Cardiac muscle cell (in vitro differentiated cells and primary cell): ENCODE results near the gene PDCD11. TPM values are rescaled to one million over a fixed set of nuclear protein-coding genes. Genes with fewer than 3 reads are reported as not detected.

Source experiments
- DNase-seq, 2 donors: peaks; one replicate each; pipeline versions ENCODE4 v3.0.0 to v3.0.0-alpha.2; 2010 to 2017; ENCODE audit warnings: low read depth in 1 of 2, low spot score in 1 of 2
- H3K27ac ChIP-seq: fragments of 200-600 bp; sonication (generic); 2 replicates; pipeline ENCODE4 v1.5.1; 2016
- H3K27me3 ChIP-seq: fragments of 200-600 bp; sonication (generic); 2 replicates; pipeline ENCODE4 v1.6.0; 2016; ENCODE audit warnings: control low read depth
- H3K36me3 ChIP-seq: fragments of 200-600 bp; sonication (generic); 2 replicates; pipeline ENCODE4 v1.5.1; 2016; ENCODE audit warnings: control low read depth
- H3K4me1 ChIP-seq: fragments of 200-600 bp; sonication (generic); 2 replicates; pipeline ENCODE4 v1.8.1; 2017; ENCODE audit warnings: low read depth, mild to moderate bottlenecking, mixed run types
- H3K4me3 ChIP-seq: fragments of 200-600 bp; sonication (generic); 2 replicates; pipeline ENCODE4 v1.5.1; 2016; ENCODE audit warnings: mild to moderate bottlenecking
- H3K9me3 ChIP-seq: fragments of 200-600 bp; sonication (generic); 2 replicates; pipeline ENCODE4 v1.5.1; 2017; ENCODE audit warnings: low read depth, mild to moderate bottlenecking, control low read depth
- polyA plus RNA-seq: library from polyadenylated mRNA; unstranded; fragments of >200 nt; fragmentation: Nextera tagmentation; extraction: Ambion mirVana; gene quantifications from 2 replicates; pipeline ENCODE4 v1.2.1, GENCODE V29; 2016
- total RNA-seq: library from RNA; depleted of rRNA; stranded (reverse); fragments of >200 nt; gene quantifications from 2 replicates; pipeline ENCODE4 v1.2.3, GENCODE V29; 2016
- TF ChIP-seq, protein P1 (sequence below): IDR thresholded peaks from 2 replicates; pipeline ENCODE4 v1.5.1; 2012; ENCODE audit warnings: low read depth, mild to moderate bottlenecking, low read length

PDCD11 gene
- total and polyA plus RNA-seq, 2 experiments from 2014 or later = 17.9 to 30.3 TPM

DNA sequence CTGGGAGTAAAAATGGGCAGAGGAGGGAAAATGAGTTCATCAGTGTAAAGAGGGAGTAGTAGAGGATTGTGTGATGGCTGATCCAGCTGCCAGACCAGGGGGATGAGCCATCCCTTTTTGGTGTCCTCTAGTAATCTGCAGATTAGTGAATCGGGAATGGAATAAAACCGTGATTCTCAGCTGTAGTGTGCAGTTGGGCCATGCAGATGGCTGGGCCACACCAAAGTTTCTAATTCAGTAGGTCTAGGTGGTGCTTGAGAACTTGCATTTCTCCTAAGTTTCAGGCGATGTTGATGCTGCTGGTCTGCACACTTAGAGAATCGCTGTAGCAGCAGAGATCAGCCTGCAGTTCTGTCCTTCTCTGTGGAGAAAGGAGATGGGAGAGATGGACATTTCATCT, 22.7 kb downstream of the PDCD11 start:
- H3K27me3 ChIP-seq = no peaks in the 10 kb centered on the region
- H3K4me1 ChIP-seq = no peaks in the 10 kb centered on the region
- H3K4me3 ChIP-seq = no peak overlapping the region
- TF ChIP-seq, protein P1, sequence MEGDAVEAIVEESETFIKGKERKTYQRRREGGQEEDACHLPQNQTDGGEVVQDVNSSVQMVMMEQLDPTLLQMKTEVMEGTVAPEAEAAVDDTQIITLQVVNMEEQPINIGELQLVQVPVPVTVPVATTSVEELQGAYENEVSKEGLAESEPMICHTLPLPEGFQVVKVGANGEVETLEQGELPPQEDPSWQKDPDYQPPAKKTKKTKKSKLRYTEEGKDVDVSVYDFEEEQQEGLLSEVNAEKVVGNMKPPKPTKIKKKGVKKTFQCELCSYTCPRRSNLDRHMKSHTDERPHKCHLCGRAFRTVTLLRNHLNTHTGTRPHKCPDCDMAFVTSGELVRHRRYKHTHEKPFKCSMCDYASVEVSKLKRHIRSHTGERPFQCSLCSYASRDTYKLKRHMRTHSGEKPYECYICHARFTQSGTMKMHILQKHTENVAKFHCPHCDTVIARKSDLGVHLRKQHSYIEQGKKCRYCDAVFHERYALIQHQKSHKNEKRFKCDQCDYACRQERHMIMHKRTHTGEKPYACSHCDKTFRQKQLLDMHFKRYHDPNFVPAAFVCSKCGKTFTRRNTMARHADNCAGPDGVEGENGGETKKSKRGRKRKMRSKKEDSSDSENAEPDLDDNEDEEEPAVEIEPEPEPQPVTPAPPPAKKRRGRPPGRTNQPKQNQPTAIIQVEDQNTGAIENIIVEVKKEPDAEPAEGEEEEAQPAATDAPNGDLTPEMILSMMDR = no peak
- no peak for DNase-seq
- no peaks in the 10 kb centered on the region for H3K9me3 ChIP-seq
- no peak overlapping the region for H3K27ac ChIP-seq
- peaks cover 75% of the 10 kb centered on the region for H3K36me3 ChIP-seq

DNA sequence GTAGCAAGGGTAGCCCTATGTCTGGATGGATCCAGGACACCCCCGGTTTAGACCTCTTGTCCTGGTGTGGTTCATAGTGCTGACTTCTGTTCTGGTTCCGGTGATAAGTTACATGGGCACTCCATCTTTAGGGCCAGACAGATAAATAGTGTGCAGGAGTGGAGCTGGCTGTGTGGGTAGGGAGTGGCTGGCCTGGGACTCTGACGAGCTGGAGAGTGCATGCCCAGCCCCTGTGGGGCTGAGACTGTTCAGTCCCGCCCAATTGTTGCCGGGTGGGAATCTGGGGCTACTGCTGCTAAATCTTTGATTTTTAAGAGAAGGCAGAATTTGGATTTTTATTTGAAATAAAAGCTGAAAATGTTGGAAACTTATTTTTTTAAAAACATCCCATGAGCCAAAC, 27.3 kb downstream of the PDCD11 start:
- Histone ChIP-seq H3K27ac (no peak overlapping the region), H3K4me1 (no peaks in the 10 kb centered on the region), H3K9me3 (no peaks in the 10 kb centered on the region), H3K4me3 (no peak overlapping the region), H3K36me3 (peaks cover 63% of the 10 kb centered on the region), H3K27me3 (no peaks in the 10 kb centered on the region)
- TF ChIP-seq, protein P1 = no peak
- no peak for DNase-seq

DNA sequence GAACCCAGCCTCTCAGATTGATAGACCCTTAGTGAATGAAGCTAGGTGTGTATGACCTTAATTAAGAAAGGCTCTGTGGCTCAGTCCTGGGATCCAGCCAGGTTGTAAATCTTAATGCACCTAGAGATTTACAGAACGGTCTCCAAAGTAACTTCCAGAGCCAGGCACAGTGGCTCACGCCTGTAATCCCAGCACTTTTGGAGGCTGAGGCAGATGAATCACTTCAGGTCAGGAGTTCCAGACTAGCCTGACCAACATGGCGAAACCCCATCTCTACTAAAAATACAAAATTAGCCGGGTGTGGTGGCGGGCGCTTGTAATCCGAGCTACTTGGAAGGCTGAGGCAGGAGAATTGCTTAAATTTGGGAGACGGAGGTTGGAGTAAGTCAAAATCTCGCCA, 31.4 kb downstream of the PDCD11 start:
- no peaks in the 10 kb centered on the region for H3K4me1 ChIP-seq

DNA sequence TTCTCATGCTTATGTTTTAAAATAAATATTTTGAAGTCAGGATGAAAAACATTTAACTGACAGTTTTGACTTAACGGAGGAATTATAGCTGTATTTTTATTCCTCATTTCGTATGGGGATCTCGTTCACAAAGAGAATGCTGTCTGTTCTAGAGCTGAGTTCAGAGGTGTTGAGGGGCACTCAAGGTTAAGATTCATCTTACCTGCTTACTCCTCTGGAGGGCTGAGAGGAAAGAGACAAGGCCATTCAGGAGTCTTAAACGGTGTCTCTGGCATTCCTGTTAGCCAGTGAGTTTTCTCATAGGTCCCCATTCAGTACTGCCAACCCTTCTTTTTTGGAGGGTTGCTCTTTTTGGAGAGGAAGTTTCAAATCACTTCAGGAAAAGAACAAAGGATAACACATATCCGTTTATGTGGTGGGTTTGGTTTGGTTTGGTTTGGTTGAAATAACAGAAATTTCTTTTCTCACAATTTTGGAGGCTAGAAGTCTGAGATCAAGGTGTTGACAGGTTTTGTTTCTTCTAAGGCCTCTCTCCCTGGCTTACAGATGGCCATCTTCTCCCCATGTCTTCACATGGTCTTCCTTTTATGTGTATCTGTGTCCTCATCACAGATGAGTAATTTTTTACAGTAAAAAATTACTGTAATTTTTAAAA, 32.7 kb downstream of the PDCD11 start:
- no peak for DNase-seq
- TF ChIP-seq, protein P1 = no peak
- H3K9me3 ChIP-seq = no peaks in the 10 kb centered on the region
- peaks cover 52% of the 10 kb centered on the region for H3K36me3 ChIP-seq
- H3K4me1 ChIP-seq = no peaks in the 10 kb centered on the region
- no peaks in the 10 kb centered on the region for H3K27me3 ChIP-seq
- H3K4me3 ChIP-seq = no peak overlapping the region
- no peak overlapping the region for H3K27ac ChIP-seq

More for the DNA sequence above, 31.4 kb downstream of the PDCD11 start:
- no peaks in the 10 kb centered on the region for H3K27me3 ChIP-seq
- no peak overlapping the region for H3K4me3 ChIP-seq
- TF ChIP-seq, protein P1 = no peak
- H3K27ac ChIP-seq = no peak overlapping the region
- no peaks in the 10 kb centered on the region for H3K9me3 ChIP-seq
- H3K36me3 ChIP-seq = peaks cover 57% of the 10 kb centered on the region
- DNase-seq = no peak

DNA sequence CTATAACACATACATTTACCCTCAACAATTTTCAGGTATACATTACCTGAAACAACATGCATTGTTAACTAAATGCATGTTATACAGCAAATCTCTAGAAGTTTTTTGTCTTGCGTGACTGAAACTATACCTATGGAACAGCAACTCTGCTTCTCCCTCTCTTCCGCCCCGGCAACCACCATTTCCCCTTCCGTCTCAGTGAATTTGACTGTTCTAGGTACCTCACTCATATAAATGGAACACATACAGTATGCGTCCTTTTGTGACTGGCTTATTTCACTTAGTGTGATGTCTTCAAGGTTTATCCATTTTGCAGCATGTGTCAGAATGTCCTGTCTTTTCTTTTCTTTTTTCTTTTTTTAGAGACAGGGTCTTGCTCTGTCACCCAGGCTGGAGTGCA, 33.2 kb downstream of the PDCD11 start:
- H3K4me1 ChIP-seq = no peaks in the 10 kb centered on the region
- TF ChIP-seq, protein P1 = no peak
- peaks cover 47% of the 10 kb centered on the region for H3K36me3 ChIP-seq
- no peak for DNase-seq
- no peaks in the 10 kb centered on the region for H3K27me3 ChIP-seq
- H3K9me3 ChIP-seq = no peaks in the 10 kb centered on the region
- H3K27ac ChIP-seq = no peak overlapping the region
- no peak overlapping the region for H3K4me3 ChIP-seq
